Memory B cell (primary cell): ENCODE results near the gene GALNT10.

ENCODE experiments used
- ATAC-seq: fragments of 150-1000 bp; cut with Tn5 transposase; 2 replicates; pipeline ENCODE4 v1.10.0; 2021; ENCODE audit warnings: low read depth, mild to moderate bottlenecking, moderate library complexity
- DNase-seq, 2 donors: peaks; one replicate each; pipeline ENCODE4 v3.0.0; 2022; ENCODE audit warnings: low spot score in 2 of 2
- H3K27ac Mint-ChIP-seq: one replicate; pipeline ENCODE4 v1.8.0; 2022; ENCODE audit warnings: mild to moderate bottlenecking, moderate library complexity, mixed read lengths
- H3K27me3 Mint-ChIP-seq: one replicate; pipeline ENCODE4 v1.8.0; 2022; ENCODE audit warnings: mixed read lengths
- H3K36me3 Mint-ChIP-seq: one replicate; pipeline ENCODE4 v1.8.0; 2022; ENCODE audit warnings: mild to moderate bottlenecking, mixed read lengths
- H3K4me1 Mint-ChIP-seq: one replicate; pipeline ENCODE4 v1.8.0; 2022; ENCODE audit warnings: mixed read lengths
- H3K4me3 Mint-ChIP-seq: one replicate; pipeline ENCODE4 v1.8.0; 2022; ENCODE audit warnings: mild to moderate bottlenecking, moderate library complexity, mixed read lengths
- H3K9me3 Mint-ChIP-seq: one replicate; pipeline ENCODE4 v1.8.0; 2022; ENCODE audit warnings: mixed read lengths

Gene GALNT10

DNA sequence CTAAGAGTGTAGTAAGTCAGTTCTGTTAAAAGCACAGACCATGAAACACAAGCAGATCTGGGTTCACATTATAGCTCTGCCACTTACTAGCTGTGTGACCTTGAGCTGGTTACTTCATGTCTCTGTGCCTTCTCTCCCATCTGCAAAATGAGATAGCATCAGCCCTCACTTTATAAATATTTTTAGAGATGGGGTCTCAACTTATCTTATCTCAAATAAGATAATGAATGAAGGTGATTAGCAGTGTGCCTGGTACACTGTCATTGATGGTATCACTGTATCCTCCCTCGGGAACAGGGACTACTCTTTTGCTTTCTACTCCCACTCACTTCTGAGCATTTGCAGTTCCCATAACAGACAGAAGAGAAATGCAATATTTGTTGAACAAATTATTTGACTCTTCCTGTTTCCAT, 52.4 kb downstream of the GALNT10 start:
- peaks cover 44% of the 10 kb centered on the region for H3K4me1 Mint-ChIP-seq
- H3K9me3 Mint-ChIP-seq = peaks cover 2% of the 10 kb centered on the region
- DNase-seq = no peak
- H3K27me3 Mint-ChIP-seq = no peaks in the 10 kb centered on the region
- no peak overlapping the region for H3K4me3 Mint-ChIP-seq
- peak overlapping the region; percentile 78 for H3K27ac Mint-ChIP-seq
- H3K36me3 Mint-ChIP-seq = peaks cover 9% of the 10 kb centered on the region
- no peak for ATAC-seq

DNA sequence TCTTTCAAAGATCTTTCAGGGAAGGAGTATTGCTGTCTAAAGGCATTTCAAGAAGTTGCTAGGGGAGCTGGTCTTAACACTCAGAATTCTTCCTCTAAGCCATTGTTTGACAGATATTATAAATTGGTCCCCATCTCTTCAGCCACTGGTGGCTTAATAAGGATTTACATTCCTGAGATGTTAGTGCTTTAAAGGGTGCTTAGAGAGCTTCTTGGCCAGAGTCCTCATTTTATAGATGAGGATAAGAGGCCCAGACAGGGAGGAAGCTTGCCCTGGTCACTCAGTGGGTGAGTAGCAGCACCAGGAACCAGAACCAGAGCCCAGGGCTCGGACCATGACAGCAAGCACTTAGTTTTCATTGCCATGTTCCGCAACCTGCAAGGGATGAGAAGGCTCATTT, 53.2 kb downstream of the GALNT10 start:
- no peak overlapping the region for H3K4me3 Mint-ChIP-seq
- H3K36me3 Mint-ChIP-seq = peaks cover 10% of the 10 kb centered on the region
- H3K27ac Mint-ChIP-seq = no peak overlapping the region
- peaks cover 2% of the 10 kb centered on the region for H3K9me3 Mint-ChIP-seq
- no peaks in the 10 kb centered on the region for H3K27me3 Mint-ChIP-seq
- no peak for DNase-seq
- ATAC-seq = no peak
- H3K4me1 Mint-ChIP-seq = peaks cover 46% of the 10 kb centered on the region

DNA sequence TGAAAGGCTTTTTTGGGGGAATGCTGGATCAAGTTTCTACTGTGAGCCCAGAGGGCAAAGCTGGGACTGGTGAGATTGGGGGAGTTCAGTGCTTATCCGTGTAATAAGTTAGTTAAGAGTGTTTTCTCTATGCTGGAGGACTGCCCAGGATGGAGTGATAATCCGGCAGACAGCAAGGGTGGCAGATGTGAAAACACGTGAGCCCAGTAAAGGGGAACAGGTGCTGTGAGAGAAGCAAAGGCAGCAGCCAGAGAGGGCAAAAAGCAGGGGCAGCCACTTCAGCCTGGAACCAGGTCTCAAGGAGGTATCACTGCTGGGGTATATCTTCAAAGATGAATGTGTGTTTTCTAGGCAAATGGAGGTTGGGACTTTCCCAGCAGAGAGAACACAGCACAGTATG, 53.9 kb downstream of the GALNT10 start:
- ATAC-seq = no peak
- no peaks in the 10 kb centered on the region for H3K27me3 Mint-ChIP-seq
- no peak overlapping the region for H3K4me3 Mint-ChIP-seq
- no peak overlapping the region for H3K27ac Mint-ChIP-seq
- no peak for DNase-seq
- peaks cover 2% of the 10 kb centered on the region for H3K9me3 Mint-ChIP-seq
- H3K36me3 Mint-ChIP-seq = peaks cover 10% of the 10 kb centered on the region
- peaks cover 47% of the 10 kb centered on the region for H3K4me1 Mint-ChIP-seq

DNA sequence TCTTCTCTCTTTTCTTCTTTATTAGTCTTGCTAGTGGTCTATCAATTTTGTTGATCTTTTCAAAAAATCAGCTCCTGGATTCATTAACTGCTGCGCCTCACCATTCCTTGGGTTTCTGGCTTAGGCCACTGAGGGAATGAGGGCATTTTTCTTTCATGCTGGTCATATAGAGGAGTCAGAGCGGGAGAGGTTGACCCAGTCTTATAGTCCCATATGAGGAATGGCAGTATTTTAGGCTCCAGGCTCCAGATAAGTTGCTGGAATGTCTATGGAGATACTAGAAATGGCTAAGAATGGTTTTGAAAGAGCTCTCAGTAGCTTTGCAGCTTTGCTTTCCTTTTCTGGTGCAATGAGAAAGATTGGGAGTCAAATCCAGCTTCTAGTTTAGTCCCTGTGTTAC, 58.2 kb downstream of the GALNT10 start:
- Mint-ChIP-seq H3K4me3 (no peak overlapping the region), H3K4me1 (peaks cover 32% of the 10 kb centered on the region), H3K36me3 (peaks cover 24% of the 10 kb centered on the region), H3K27me3 (no peaks in the 10 kb centered on the region), H3K9me3 (peaks cover 7% of the 10 kb centered on the region), H3K27ac (no peak overlapping the region)
- DNase-seq (no peak), ATAC-seq (no peak)

DNA sequence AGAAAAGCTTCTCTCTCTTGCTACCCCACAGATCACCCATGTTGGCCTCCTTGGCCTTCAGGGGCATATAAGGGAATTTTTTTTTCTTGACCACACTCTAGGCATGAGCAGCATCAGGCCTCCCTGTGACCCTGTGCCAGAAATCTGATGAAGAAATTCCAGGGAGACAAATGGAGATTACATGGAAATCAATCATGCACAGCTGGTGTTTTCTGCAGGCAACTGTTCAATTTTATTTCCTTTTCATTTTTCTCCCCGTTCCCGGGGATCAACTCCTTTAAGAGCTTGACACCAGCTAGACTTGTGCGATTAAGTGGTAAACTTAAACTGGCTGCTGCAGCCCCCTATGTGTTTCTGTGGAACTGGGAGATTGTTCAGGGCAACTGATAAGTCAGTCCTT, 59.3 kb downstream of the GALNT10 start:
- no peak for ATAC-seq

DNA sequence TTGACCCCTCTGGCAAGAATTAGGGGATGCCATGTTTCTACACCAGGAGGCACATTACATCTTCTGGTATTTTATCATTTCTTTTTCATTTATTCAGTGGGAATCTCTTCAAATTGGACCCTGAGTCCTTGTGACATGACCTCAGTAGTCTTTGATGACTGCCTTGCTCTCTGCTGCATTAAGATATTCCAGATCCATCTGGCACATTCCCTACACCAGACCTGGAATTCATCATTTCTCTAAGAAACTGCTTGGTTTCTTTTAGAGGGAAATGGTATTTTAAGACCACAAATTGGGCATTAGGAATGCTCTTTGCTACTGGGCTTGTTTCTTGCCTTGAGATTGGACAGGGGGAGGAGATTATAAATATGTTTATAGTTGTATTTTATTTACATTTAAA, 61.0 kb downstream of the GALNT10 start:
- H3K27me3 Mint-ChIP-seq = no peaks in the 10 kb centered on the region
- peaks cover 5% of the 10 kb centered on the region for H3K9me3 Mint-ChIP-seq
- H3K4me1 Mint-ChIP-seq = peaks cover 34% of the 10 kb centered on the region
- H3K36me3 Mint-ChIP-seq = peaks cover 27% of the 10 kb centered on the region
- DNase-seq (no peak), ATAC-seq (no peak)
- H3K4me3 Mint-ChIP-seq = no peak overlapping the region
- H3K27ac Mint-ChIP-seq = no peak overlapping the region

More for the DNA sequence above, 59.3 kb downstream of the GALNT10 start:
- no peak for DNase-seq
- Mint-ChIP-seq H3K27ac (no peak overlapping the region), H3K9me3 (peaks cover 5% of the 10 kb centered on the region), H3K4me3 (no peak overlapping the region), H3K4me1 (peaks cover 28% of the 10 kb centered on the region), H3K27me3 (no peaks in the 10 kb centered on the region), H3K36me3 (peaks cover 25% of the 10 kb centered on the region)

DNA sequence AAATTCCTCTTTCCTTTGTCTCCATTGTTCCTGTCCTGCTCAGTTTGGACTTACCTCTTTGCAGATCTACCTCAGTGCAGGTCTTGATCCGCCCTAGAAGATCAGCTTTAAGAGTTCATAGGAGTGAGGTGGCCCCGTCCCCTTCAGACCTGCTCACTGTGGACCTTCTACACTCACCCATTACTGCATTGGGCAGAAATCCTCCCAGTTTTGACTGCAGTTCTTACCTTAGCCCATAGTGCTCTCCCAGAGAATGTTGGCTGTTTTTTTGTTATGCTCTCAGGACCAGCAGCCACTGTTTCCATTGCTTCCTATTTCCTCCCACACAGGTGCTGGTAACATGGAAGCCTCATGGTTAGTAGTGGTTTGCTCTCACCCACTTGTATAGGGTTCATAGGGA, 63.3 kb downstream of the GALNT10 start:
- Mint-ChIP-seq H3K9me3 (peaks cover 5% of the 10 kb centered on the region), H3K27me3 (no peaks in the 10 kb centered on the region), H3K27ac (no peak overlapping the region), H3K4me3 (no peak overlapping the region), H3K36me3 (peaks cover 25% of the 10 kb centered on the region), H3K4me1 (peaks cover 32% of the 10 kb centered on the region)
- no peak for ATAC-seq
- no peak for DNase-seq

DNA sequence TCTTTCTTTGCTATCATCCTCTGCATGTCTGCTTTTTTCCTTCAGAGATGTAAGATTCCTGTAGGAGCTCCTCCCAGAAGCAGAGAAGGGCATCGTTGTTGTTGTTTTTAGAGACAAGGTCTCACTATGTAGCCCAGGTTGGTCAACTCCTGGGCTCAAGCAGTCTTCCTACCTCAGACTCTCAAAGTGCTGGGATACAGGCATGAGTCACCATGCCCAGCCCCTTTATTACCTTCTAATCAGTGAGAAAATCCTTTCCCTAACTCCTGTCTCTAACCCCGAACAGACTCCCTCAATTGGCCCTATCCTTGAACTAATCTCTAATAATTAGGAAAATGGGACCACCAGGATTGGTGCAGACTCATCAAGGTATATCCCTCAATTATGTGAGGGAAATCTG, 64.4 kb downstream of the GALNT10 start:
- Mint-ChIP-seq H3K4me3 (no peak overlapping the region), H3K9me3 (peaks cover 5% of the 10 kb centered on the region), H3K27me3 (no peaks in the 10 kb centered on the region), H3K36me3 (peaks cover 28% of the 10 kb centered on the region), H3K27ac (no peak overlapping the region), H3K4me1 (peaks cover 30% of the 10 kb centered on the region)
- ATAC-seq = no peak
- no peak for DNase-seq

DNA sequence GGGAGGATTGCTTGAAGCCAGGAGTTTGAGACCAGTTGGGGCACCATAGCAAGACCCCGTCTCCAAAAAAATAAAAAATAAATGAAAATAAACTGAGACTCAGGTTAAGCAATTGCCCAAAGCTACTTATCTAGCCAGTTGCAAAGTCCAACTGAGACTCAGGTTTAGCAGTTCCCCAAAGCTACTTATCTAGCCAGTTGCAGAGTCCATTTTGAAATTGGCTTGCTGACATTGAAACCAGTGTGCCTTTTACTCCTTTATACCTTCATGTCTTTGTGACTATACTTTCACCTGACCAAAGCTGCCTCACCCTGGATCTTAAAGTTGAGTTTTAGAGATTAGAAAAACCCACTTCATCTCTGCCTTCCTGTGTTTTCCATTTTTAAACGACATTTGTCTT, 66.5 kb downstream of the GALNT10 start:
- H3K27ac Mint-ChIP-seq = no peak overlapping the region
- H3K27me3 Mint-ChIP-seq = no peaks in the 10 kb centered on the region
- H3K36me3 Mint-ChIP-seq = peaks cover 29% of the 10 kb centered on the region
- no peak for DNase-seq
- peaks cover 29% of the 10 kb centered on the region for H3K4me1 Mint-ChIP-seq
- no peak for ATAC-seq
- H3K9me3 Mint-ChIP-seq = peaks cover 4% of the 10 kb centered on the region
- H3K4me3 Mint-ChIP-seq = no peak overlapping the region

DNA sequence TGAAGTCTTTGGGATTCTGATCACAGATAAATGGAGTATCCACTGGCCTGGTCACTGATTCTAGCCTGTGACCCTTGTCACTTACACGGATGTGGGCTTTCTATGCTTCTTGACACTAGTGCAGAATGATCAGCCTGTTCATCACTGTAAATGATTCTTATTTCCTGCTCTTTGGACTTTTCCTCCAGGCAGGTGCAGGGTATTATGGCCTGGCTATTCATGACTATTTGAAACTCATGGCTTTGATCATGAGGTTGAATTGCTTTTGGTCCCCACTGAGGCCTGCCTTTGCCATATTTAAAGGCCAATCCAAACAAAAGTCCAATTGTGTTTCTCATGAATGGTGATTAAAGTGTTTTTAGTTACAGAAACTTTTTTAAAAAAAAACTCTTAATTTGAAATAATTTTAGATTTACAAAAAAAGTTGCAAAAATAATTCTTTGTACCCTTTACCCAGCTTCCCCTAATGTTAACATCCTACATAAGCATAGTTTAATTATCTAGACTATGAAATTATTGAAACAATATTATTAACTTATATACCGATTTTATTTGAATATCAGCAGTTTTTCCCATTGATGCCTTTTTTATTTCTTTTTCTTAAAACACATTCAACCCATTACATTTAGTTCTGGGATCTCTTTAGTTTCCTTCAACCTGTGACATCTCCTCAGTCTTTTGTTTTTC, 68.1 kb downstream of the GALNT10 start:
- Mint-ChIP-seq H3K27me3 (no peaks in the 10 kb centered on the region), H3K27ac (no peak overlapping the region), H3K4me3 (no peak overlapping the region), H3K9me3 (no peaks in the 10 kb centered on the region), H3K4me1 (peaks cover 22% of the 10 kb centered on the region), H3K36me3 (peaks cover 24% of the 10 kb centered on the region)
- ATAC-seq (no peak), DNase-seq (no peak)

DNA sequence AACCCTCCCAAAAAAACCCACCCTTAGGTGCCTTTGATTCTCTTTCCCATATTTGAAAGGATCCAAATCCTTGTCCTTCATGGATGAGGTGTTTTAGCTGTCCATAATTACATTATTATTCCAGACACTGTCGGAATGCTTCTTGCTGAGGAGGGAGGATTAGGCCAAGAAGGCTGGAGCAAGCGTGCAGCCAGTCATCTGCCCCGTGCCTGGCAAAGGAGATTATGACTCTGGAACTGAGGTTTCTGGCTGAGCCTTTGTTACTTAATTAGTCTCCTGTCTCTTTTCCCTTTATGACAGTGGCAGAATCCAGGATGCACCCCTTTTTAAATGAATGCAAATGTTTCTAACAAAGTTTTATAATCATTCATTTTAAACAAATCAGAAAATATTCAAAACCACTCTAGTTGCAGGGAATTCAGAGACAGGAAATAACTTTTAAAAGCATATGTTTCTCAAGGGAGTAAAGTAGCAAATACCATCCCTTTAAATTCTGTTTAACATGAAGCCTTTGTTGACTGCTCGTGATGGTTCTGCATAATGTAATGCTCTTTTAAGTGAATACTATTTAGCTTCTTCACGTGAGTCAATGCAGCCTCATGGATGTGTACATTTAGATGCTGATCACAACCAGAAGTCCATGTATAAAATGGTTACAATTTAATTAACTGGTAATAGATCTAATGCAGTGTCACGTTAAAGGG, 69.8 kb downstream of the GALNT10 start:
- H3K27ac Mint-ChIP-seq = no peak overlapping the region
- peaks cover 12% of the 10 kb centered on the region for H3K4me1 Mint-ChIP-seq
- ATAC-seq (no peak), DNase-seq (no peak)
- no peak overlapping the region for H3K4me3 Mint-ChIP-seq
- H3K36me3 Mint-ChIP-seq = peaks cover 14% of the 10 kb centered on the region
- H3K27me3 Mint-ChIP-seq = no peaks in the 10 kb centered on the region
- no peaks in the 10 kb centered on the region for H3K9me3 Mint-ChIP-seq

DNA sequence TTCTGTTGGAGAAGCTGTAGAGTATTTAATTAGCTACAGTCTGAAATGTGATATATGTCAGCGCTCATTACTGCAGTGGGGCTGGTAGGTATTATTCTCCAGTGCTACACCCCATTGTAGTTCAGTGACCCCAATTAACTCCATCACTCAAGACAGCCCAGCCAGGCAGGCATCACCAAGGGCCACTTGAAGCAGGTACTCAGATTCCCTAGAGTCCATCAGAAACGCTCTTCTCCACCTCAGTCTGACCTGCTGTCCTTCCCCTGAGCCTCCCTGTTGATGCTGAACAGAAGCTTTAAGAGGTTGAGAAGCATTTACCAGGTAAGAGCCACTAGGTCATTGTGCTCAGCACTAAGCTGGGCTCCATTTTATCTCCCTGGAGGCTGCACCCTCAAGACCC, 71.8 kb downstream of the GALNT10 start:
- ATAC-seq = no peak
- H3K4me3 Mint-ChIP-seq = no peak overlapping the region
- H3K27ac Mint-ChIP-seq = no peak overlapping the region
- no peaks in the 10 kb centered on the region for H3K9me3 Mint-ChIP-seq
- H3K27me3 Mint-ChIP-seq = no peaks in the 10 kb centered on the region
- H3K4me1 Mint-ChIP-seq = peaks cover 6% of the 10 kb centered on the region
- H3K36me3 Mint-ChIP-seq = peaks cover 15% of the 10 kb centered on the region
- no peak for DNase-seq

DNA sequence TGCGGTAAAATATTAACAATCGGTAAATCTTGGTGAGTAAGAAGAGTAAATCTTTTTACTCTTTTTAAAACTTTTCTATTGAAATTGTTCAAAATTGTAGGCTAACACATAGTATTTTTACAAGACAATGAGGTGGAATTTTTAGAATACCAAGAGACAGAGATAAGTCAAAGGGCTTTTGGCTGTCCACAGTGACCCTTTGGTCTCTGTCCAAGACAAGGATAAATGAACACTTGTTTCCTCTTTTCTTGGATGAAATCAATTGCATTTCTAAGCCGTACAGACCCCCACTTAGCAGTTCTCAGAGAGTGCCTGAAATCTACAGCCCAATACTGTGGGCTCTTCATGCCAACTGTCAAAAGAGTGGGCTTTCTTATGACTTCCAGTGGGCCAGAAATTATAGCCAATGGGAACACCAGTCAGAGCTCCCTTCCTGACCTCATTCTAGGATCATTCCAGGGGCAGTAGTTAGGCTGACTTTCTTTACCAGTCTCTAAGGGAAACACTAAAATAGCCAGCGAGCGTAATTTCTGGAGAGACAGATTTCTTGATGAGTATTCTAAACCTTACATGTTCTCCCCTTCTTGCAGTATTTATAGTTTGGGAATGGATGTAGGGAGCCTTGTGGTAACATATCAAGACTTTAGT, 74.1 kb downstream of the GALNT10 start:
- no peaks in the 10 kb centered on the region for H3K9me3 Mint-ChIP-seq
- H3K36me3 Mint-ChIP-seq = peaks cover 15% of the 10 kb centered on the region
- no peak overlapping the region for H3K4me3 Mint-ChIP-seq
- ATAC-seq = no peak
- H3K27me3 Mint-ChIP-seq = no peaks in the 10 kb centered on the region
- no peak overlapping the region for H3K27ac Mint-ChIP-seq
- no peak for DNase-seq
- H3K4me1 Mint-ChIP-seq = peaks cover 7% of the 10 kb centered on the region

DNA sequence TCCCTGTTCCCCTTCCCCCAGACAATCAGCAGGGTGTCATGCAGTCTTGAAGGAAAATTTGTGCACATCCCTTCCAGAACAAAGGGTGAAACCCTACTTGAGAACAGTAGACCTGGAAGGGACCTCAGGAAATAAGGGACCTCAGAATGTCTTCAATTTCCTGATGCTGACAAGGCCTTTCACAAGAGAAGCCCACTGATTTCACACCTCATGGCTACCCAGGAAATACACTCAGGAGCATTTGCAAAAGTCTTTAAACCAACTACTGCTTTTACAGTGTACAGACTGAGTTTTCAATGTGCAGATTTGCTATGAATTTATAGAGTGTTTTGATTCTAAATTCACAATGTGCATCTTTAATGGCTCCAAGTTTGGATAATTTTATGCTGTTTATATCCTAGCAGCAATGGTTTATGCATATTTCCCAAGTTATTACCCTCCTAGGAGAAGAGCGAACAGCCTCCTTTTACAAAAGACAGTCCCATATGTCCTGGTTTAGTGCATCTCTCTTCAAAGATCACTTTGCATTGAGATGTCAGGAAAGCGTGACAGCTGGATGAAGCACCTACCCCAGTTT, 74.8 kb downstream of the GALNT10 start:
- Mint-ChIP-seq H3K4me3 (no peak overlapping the region), H3K4me1 (peaks cover 5% of the 10 kb centered on the region), H3K36me3 (peaks cover 15% of the 10 kb centered on the region), H3K27me3 (no peaks in the 10 kb centered on the region), H3K27ac (no peak overlapping the region), H3K9me3 (no peaks in the 10 kb centered on the region)
- ATAC-seq = no peak
- no peak for DNase-seq
